ENCODE results near the gene REXO1.

REXO1 gene

GRCh38 chr19:1847684-1848398 is 442 bp downstream of the REXO1 start:
- no peak for DNase-seq (ENCODE audit: low read depth in 2 of 2)

- no peak for DNase-seq (ENCODE audit: low read depth in 2 of 2)
These were observed 967 bp downstream of the REXO1 start for GRCh38 chr19:1847348-1847683.

GRCh38 chr19:1846517-1847204 is 1.6 kb downstream of the REXO1 start:
- DNase-seq (ENCODE audit: low read depth in 2 of 2), result no peak

GRCh38 chr19:1845642-1846041 is 2.6 kb downstream of the REXO1 start:
- DNase-seq (ENCODE audit: low read depth in 2 of 2), result no peak

DNA sequence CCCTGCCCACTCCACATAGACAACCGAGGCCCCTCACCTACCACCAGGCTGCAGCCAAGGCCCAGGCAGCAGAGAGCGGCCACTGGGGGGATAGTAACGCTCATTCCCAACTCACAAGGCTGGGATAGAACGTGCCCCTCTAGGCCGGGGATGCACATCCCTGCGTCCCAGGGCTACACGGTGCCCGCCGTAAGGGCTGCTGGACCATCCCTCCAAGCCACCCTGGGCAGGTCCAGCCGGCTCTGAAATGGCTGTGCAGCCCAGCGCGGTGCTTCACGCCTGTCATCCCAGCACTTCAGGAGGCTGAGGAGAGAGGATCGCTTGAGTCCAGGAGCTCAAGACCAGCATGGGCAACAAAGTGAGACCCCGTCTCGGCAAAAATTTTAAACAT is 3.2 kb downstream of the REXO1 start:
- no peak for DNase-seq (ENCODE audit: low read depth in 2 of 2)

DNA sequence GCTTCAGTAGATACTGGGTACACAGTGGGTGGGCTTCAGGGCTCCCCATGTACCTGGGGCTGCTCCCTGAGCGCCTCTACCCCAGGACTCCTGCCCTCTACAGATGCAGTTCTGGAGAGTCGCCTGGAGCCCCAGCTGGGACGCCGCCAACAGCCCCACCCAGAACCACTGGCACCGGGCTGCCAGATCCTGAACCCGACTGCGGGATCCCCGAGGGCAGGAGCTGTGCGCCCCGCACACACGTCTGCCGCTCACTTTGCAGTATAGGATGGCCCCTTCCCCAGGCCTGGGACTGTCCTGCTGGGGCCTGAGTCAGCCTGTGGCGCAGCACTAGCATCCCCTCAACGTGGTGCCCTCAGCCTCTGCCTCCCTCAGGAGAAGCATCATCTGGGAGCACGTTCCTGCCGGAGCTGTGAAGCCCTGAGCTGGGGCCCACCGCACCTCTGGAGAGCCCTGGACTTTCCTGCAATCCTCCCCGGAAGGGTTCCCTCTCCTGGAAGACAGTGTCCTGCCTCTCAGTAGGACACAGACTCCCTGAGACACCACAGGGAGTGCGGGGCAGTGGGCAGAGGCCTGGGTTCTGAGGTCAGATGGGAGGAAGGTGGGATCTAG is 3.7 kb downstream of the REXO1 start:
- DNase-seq (ENCODE audit: low read depth in 2 of 2), result no peak

DNA sequence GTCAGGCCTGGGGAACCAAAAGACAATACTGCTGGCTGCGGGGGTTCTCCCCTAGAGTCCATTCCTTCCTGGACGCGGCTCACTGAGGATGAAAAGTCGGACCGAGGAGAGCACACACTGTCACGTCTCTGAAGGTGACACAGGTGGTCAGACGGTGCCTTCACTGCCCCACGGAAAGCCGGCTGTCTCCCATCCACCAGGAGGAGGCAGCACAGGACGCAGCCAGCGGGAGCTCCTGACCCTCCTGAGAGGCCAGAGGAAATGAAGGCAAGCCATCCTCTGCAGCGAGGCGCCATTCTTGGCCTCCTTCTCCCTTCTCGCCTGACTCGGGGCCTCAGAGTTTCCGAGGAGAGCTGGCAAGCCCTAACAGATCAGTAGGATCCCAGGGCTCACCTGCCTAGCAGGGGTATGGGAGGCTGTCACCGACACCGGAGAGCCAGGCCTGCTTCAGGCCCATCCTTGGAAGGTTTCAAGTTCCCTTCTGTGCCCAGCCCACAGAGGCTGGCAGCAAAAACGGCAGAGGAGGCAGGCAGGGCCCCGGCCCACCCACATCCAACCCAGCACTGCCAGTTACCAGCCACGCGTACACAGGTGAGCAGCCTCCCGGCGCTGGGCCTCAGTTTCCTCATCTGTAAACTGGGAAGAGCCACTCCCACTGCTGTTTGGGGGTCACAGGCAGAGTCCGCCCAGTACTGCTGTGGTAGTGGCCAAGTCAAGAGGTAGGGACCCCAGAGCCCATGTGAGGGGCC is 4.5 kb downstream of the REXO1 start:
- DNase-seq (ENCODE audit: low read depth in 2 of 2), result no peak

DNA sequence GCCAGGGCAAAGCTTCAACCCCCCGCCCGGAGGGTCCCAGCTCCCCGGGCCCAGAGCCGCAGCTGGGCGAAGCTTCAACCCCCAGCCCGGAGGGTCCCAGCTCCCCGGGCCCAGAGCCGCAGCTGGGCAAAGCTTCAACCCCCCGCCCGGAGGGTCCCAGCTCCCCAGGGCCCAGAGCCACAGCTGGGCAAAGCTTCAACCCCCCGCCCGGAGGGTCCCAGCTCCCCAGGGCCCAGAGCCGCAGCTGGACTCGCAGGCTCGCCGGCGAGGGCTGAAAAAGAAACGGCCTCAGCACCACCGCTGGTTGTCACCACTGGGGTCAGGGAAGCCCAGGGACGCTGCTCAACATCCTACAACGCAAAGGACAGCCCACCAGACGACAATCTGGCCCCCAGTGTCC is 5.2 kb downstream of the REXO1 start:
- no peak for DNase-seq (ENCODE audit: low read depth in 2 of 2)

GRCh38 chr19:1841209-1841924 is 6.9 kb downstream of the REXO1 start:
- DNase-seq (ENCODE audit: low read depth in 2 of 2), result no peak

DNA sequence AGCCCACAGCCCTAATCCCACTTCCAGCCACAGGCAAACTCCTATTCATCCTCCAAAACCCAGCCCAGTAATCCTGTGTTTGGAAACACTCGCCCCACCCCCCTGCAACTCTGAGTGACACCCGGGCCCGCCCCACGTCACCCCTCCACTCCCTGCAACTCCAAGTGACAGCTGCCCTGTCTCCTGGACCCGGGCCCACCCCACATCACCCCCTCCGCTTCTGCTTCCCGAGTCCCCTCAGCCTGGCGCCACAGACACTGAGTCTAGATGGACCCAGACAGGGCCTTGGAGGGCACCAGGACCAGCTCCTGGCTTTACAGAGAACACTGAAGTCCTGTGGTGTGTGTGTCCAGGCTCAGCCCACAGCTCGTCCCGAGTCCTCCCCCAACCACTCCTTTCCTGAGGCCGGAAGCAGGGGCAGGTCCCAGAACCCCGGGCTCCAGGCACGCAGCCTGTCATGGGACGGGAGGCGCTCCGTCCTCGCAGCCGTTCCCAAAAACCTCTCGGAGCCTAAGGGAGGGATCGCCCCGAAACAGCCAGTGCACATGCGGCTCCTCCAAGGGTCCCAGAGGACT is 7.7 kb downstream of the REXO1 start:
- no peak for DNase-seq (ENCODE audit: low read depth in 2 of 2)

DNA sequence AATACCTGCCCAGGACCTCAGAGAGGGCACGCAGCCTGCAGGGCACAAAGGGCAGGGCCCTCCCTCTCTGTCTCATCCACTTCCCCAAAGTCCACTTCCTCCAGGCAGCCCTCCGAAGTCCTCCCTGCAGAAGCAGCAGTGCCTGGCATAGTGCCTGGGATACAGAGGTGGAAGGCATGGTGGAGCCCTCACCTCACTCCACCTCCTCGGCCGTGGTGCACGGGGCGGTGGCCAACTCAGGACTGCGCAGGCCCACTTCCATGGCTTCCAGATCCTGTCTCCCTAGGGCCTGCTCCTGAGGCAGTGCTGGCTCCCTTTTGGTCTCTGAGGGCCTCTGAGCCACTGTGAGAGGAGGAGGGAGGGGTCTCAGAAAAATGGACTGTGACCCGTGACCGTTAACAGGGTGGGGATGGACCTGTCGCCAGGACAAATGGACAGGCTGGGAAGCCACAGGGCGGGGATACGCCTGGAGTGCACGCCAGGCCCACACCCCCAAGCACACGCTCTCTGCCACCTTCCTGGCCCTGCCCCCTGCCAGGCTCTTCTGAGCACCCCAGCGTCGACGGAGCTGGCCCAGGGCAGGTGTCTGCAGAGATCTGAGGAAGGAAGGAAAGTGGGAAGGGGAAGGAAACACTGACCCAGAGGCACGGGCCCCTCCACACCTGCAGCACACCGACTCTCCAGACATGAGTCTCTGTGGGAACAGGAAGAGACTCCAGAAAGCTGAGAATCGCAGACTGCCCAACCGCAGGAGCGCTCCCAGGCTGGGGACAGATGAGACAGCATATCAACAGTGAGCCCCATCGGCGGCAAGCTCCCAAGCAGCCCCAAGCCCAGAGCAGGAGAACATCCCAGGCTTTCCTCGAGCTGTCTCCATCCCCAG is 8.4 kb downstream of the REXO1 start:
- no peak for DNase-seq (ENCODE audit: low read depth in 2 of 2)

DNA sequence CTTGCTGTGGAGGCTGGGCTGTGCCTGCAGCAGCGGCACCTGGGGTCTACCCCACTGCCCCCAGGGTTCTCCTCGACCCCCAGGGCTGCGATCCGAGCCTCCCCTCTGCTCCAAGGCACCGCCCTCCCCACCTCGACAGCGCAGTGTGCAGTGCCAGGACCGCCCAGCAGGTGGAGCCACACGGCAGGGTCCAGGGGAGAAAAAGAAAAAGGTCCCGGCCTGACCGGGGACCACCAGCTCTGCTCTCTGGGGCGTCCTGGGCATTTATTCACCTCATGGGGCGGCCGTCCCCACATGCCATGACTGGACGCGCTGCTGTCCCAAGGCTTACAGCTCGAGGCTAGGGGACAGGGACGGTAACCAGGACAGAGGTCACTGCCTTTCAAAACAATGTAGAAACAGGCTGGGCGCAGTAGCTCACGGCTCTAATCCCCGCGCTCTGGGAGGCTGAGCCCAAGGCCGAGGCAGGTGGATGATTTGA is 10.6 kb downstream of the REXO1 start:
- peak; percentile 49 to 55 for DNase-seq (ENCODE audit: low read depth in 2 of 2)

DNA sequence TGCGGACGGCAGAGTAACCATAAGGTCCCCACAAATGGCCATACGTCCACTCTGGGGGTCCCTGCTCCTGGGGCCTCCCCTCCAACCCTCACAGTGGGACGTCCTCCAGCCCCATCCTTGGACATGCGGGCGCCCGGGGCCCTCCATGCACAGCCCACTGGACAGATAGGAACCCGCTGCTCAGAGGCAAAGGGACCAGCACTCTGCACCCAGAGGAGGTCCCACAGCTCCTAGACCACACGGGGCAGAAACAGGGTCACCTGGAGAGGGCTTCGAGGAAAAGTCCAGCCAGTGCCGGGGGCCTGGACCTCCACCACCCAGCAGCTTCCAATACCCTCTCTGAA is 11.1 kb downstream of the REXO1 start:
- DNase-seq (ENCODE audit: low read depth in 2 of 2), result no peak

DNA sequence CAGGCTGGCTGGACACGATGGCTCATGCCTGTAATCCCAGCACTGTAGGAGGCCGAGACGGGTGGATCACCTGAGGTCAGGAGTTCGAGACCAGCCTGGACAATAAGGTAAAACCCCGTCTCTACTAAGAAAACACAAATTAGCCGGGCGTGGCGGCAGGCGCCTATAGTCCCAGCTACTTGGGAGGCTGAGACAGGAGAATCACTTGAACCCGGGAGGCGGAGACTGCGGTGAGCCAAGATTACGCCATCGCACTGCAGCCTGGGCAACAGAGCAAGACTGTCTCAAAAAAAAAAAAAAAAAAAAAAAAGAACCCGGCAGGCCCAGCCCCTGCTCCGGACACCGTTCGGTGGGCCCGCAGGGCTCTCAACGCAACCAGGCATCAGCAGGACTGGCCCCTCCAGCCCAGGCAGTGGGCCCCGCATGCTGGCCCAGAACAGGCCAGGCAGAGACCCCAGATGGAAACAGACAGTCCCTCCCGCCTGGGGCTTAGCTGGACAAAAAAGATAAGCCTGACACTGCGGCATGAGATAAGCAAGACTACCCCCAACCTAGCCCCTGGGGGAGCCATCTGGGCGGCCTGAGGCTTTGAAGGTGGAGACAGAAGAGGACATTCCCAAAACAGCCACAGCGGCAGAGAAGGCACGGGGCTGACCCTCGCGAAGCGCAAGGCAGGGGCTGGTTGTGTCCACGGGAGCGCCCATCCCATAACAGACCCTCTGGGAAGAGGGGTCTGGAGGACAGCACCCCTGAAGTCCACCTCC is 11.6 kb downstream of the REXO1 start:
- no peak for DNase-seq (ENCODE audit: low read depth in 2 of 2)

DNA sequence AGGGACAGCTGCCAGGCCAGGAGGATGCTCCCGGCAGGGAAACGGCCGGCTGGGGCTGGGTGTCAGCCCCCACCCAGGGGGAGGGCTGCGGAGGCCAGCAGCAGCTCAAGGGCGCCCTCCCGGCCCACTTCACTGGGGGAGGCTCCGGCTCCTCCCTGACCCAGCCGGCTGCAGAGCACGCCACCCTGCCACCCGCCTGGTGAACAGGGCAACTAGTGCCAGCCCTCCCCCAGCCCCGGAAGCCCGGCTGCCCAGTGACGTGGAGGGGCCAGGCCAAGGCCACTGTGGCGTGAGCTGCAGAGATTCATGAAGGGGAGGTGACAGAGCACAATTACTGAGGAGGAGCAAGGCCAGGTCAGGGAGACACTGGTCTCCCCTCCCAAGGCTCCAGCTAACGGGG is 14.7 kb downstream of the REXO1 start:
- no peak for DNase-seq (ENCODE audit: low read depth in 2 of 2)

DNA sequence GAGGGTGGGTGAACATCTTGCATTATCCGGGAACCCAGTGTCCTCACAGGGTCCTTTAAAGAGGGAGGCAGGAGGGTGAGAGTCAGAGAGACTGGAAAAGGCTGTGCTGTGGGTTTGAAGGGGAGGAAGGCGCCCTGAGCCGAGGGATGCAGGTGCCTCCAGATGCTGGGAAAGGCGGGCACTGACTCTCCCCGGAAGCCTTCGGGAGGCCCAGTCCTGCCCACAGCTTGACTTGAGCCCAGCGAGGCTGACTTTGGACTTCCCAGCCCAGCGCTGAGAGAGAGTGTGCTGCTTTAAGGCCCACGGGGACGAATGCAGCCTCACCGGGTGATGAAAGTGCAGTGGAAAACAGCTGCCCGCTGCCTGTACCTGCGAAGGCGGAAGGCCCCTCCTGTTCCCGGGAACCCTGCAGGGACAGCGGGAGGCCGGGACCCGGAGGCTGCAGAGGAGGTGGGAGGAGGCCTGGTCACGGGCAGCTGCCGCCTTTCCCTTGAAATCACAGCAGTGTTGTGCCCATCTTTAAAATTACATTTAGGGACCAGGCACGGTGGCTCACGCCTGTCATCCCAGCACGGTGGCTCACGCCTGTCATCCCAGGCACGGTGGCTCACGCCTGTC is 16.1 kb downstream of the REXO1 start:
- DNase-seq (ENCODE audit: low read depth in 2 of 2), result no peak

DNA sequence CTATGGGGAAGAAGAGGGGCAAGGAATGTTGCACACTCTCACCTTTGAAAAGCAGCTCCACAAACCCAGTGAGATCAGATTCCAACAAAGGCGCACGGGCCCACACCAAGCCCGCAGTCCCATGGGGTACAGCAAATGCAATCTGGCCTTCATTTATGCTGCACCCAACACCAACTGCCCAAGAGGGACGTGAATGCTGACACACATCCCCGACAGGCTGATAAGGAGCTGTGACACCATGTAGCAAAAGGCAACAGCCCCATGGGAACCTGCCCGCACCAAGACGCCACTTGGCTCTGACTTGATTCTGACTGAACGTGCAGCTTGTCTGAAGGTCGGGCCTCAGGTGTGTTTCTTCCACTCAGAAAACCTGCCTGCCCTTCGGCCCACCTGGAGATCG is 17.3 kb downstream of the REXO1 start:
- DNase-seq (ENCODE audit: low read depth in 2 of 2), result no peak

GRCh38 chr19:1830568-1830967 is 17.7 kb downstream of the REXO1 start:
- no peak for DNase-seq (ENCODE audit: low read depth in 2 of 2)

DNA sequence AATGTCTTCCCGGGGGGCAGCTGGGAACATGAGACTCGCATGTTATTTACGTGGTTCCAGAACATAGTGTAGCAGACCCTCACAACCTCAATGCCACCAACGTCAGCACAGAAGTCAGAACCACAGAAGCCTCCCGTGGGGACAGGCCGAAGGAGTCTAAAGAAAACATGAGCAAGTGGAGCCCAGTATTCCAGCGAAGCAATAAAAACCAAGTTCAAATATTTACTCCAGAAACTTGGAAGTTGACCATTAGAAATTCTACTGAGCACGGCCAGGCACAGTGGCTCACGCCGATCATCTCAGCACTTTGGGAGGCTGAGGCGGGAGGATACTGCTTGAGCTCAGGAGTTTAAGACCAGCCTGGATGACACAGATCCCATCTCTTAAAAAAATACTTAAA is 18.3 kb downstream of the REXO1 start:
- no peak for DNase-seq (ENCODE audit: low read depth in 2 of 2)

Data from stimulated activated CD8-positive, alpha-beta memory T cell treated with anti-CD3 and anti-CD28 coated beads, Interleukin-2, amount 100 ng/mL, for 48 hours (primary cell).